ENCODE measurements around the gene FYN. TPM values are rescaled to one million over a fixed set of nuclear protein-coding genes. Genes with fewer than 3 reads are reported as not detected.

Gene FYN
- polyA plus RNA-seq, 1 donor (not counting 4 experiments of a cell fraction or from before 2014, with no cell fraction given), result 24.7 TPM

- no peak overlapping the region for H3K27ac ChIP-seq (ENCODE audit: control insufficient read depth, insufficient read depth, low read length)
- H4K20me1 ChIP-seq (ENCODE audit: control insufficient read depth, extremely low read depth, insufficient read depth, low read length), result no peaks in the 10 kb centered on the region
- no peak overlapping the region for H3K4me3 ChIP-seq (ENCODE audit: control insufficient read depth in 2 of 3, extremely low read depth in 1 of 3, insufficient read depth in 2 of 3, low read depth in 1 of 3, low read length in 3 of 3)
- no peak overlapping the region for H3K4me2 ChIP-seq (ENCODE audit: control insufficient read depth, extremely low read depth, insufficient read depth, low read depth, low read length)
- TF ChIP-seq EZH2 (IDR thresholded peaks at IDR 0.05; ENCODE audit: low read length) (no peak), CTCF (optimal IDR thresholded peaks at IDR 0.05 in 1 of 3, IDR thresholded peaks at IDR 0.05 in 1 of 3, conservative IDR thresholded peaks at IDR 0.05 in 1 of 3; ENCODE audit: extremely low read depth in 1 of 3, insufficient read depth in 2 of 3, low read length in 3 of 3) (no peak)
- H3K9ac ChIP-seq (ENCODE audit: control insufficient read depth, extremely low read depth, insufficient read depth, low read length), result no peak overlapping the region
- no peaks in the 10 kb centered on the region for H3K9me1 ChIP-seq (ENCODE audit: control insufficient read depth, extremely low read depth, insufficient read depth, low read length)
- no peaks in the 10 kb centered on the region for H3K27me3 ChIP-seq (ENCODE audit: control insufficient read depth, extremely low read depth, insufficient read depth, low read length)
- dilution Hi-C loops (cut with MboI; ENCODE audit: extremely low pct_ligation_motif_present, low sequenced_read_pairs), result no loop called here
- H2AFZ ChIP-seq (ENCODE audit: control insufficient read depth, low read length), result no peak overlapping the region
- DNase-seq (ENCODE audit: low read depth, low spot score) (no peak), FAIRE-seq (no peak)
- peaks cover 0 to 2% of the 10 kb centered on the region in 2 experiments for H3K36me3 ChIP-seq (ENCODE audit: control insufficient read depth in 2 of 2, extremely low read depth in 1 of 2, insufficient read depth in 2 of 2, low read length in 2 of 2)
- no peaks in the 10 kb centered on the region for H3K9me3 ChIP-seq (ENCODE audit: control insufficient read depth, low read depth, low read length)
- no peaks in the 10 kb centered on the region for H3K4me1 ChIP-seq (ENCODE audit: control insufficient read depth, extremely low read depth, insufficient read depth, low read length)
- H3K79me2 ChIP-seq (ENCODE audit: control insufficient read depth, insufficient read depth, low read length), result no peaks in the 10 kb centered on the region
Observed at GRCh38 chr6:111774346-111774703, 98.9 kb downstream of the FYN start.

GRCh38 chr6:111773501-111774345, 99.5 kb downstream of the FYN start:
- no peaks in the 10 kb centered on the region for H3K9me1 ChIP-seq (ENCODE audit: control insufficient read depth, extremely low read depth, insufficient read depth, low read length)
- no peak overlapping the region for H3K4me3 ChIP-seq (ENCODE audit: control insufficient read depth in 2 of 3, extremely low read depth in 1 of 3, insufficient read depth in 2 of 3, low read depth in 1 of 3, low read length in 3 of 3)
- no peak for FAIRE-seq
- H3K36me3 ChIP-seq (ENCODE audit: control insufficient read depth in 2 of 2, extremely low read depth in 1 of 2, insufficient read depth in 2 of 2, low read length in 2 of 2), result peaks cover 0 to 2% of the 10 kb centered on the region in 2 experiments
- no peak overlapping the region for H3K27ac ChIP-seq (ENCODE audit: control insufficient read depth, insufficient read depth, low read length)
- H3K79me2 ChIP-seq (ENCODE audit: control insufficient read depth, insufficient read depth, low read length), result no peaks in the 10 kb centered on the region
- no peaks in the 10 kb centered on the region for H3K9me3 ChIP-seq (ENCODE audit: control insufficient read depth, low read depth, low read length)
- TF ChIP-seq CTCF (optimal IDR thresholded peaks at IDR 0.05 in 1 of 3, IDR thresholded peaks at IDR 0.05 in 1 of 3, conservative IDR thresholded peaks at IDR 0.05 in 1 of 3; ENCODE audit: extremely low read depth in 1 of 3, insufficient read depth in 2 of 3, low read length in 3 of 3), result no peak
- TF ChIP-seq EZH2 (IDR thresholded peaks at IDR 0.05; ENCODE audit: low read length), result no peak
- dilution Hi-C loops (cut with MboI; ENCODE audit: extremely low pct_ligation_motif_present, low sequenced_read_pairs), result no loop called here
- no peaks in the 10 kb centered on the region for H3K27me3 ChIP-seq (ENCODE audit: control insufficient read depth, extremely low read depth, insufficient read depth, low read length)
- H4K20me1 ChIP-seq (ENCODE audit: control insufficient read depth, extremely low read depth, insufficient read depth, low read length), result no peaks in the 10 kb centered on the region
- no peak overlapping the region for H2AFZ ChIP-seq (ENCODE audit: control insufficient read depth, low read length)
- no peaks in the 10 kb centered on the region for H3K4me1 ChIP-seq (ENCODE audit: control insufficient read depth, extremely low read depth, insufficient read depth, low read length)
- H3K4me2 ChIP-seq (ENCODE audit: control insufficient read depth, extremely low read depth, insufficient read depth, low read depth, low read length), result no peak overlapping the region
- no peak for DNase-seq (ENCODE audit: low read depth, low spot score)
- no peak overlapping the region for H3K9ac ChIP-seq (ENCODE audit: control insufficient read depth, extremely low read depth, insufficient read depth, low read length)
